ENCODE results near the gene APPL1.
A peak's percentile ranks its signal among the peaks of the same experiment; 100 is the strongest.

The APPL1 gene, protein sequence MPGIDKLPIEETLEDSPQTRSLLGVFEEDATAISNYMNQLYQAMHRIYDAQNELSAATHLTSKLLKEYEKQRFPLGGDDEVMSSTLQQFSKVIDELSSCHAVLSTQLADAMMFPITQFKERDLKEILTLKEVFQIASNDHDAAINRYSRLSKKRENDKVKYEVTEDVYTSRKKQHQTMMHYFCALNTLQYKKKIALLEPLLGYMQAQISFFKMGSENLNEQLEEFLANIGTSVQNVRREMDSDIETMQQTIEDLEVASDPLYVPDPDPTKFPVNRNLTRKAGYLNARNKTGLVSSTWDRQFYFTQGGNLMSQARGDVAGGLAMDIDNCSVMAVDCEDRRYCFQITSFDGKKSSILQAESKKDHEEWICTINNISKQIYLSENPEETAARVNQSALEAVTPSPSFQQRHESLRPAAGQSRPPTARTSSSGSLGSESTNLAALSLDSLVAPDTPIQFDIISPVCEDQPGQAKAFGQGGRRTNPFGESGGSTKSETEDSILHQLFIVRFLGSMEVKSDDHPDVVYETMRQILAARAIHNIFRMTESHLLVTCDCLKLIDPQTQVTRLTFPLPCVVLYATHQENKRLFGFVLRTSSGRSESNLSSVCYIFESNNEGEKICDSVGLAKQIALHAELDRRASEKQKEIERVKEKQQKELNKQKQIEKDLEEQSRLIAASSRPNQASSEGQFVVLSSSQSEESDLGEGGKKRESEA
- total RNA-seq: 56.7 to 133 reads per million in 2 donors

DNA sequence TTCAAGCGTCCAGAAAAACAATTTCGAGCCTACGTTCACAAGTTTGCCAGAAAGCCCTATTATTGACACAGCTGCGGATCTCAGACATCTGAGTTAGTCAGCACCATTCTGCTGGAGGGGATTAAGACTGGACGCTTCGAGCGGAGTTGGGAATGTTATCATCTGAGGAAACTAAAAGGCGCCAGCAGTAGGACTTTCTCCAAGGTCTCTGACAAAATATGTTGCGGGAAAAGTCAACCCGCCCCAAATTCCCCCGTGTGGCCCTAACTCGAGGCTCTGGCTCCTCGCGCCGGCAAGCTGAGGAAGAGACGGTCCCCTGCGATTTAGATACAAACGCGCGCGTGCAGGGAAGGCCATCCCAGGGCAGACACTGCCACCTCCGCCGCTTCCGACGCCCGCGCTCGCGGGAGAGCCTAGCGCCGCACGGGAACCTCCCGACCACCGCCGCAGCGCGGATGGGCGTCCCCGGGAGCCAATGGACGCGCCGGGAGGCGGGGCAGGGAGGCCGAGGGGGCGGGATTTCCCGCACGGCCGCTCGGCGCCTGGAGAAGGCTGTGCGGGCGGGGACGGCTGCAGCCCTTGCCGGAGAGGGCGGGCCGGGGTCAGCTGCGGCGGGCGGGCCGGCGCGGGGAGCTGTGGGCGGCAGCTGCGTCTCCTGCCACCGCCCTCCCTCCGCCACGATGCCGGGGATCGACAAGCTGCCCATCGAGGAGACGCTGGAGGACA is at the start of gene APPL1:
Gene APPL1 (plus strand): TSS at position 526 of the 726 bp plus-strand sequence. CDS start 155 bp downstream, at position 681.
- peak; percentile 79 for DNase-seq

DNA sequence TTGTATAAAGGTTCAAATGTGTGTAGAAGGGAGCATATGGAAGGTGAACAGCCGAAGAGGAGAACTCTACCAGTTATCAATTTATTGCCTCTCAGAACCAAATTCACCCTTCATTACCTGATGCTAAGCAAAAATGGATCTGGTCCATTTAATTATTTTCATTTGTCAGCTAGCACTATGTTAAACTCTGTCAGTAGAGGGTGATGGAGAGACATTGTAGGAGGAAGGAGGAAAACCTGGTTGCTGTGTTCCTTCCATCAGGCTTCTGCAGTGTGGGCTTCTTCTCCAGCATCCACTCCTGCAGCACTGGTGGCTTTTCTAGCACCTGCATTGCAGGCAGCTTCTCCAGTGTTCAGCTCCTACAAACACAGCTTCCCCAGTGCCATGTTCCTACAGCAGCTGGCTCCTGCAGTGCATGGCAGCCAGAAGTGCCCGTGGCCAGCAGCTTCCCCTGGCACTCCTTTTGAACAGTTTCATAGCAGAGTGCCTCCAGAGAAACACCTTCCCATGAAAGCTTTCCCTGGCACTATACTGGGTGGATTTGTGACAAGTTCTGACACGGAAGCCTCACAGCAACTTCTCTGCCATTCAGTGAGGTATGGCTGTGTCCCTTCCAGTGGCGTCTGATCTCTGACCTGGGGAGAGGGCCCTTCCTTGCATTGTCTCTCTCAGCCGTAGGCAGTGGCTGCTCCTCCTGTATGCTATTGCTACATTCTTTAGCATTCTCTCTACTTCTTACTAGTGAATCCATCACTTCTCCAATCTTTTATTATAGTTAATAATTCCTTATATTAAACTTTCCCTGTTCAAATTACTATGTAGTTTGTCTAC is 47.7 kb upstream of the APPL1 start:
- no peak for DNase-seq

DNA sequence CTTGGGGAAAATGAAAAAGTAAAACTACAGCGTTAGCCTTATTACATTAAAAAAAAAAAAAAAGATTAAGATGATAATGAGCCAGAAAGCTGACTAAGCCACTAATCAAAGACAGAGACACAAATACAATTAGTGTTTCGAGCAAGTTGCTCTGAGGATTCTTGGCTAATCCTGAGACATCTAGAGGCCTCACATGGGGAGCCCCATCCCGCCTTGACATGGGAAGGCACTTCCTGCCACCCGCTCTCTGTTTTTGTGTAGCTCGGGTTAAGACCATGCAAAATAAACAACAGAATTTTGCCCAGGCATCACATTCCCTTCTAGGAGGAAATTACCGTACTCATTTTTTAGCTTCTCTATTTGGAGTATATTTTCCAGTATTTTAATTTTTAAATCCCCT is 43.0 kb upstream of the APPL1 start:
- DNase-seq: no peak

DNA sequence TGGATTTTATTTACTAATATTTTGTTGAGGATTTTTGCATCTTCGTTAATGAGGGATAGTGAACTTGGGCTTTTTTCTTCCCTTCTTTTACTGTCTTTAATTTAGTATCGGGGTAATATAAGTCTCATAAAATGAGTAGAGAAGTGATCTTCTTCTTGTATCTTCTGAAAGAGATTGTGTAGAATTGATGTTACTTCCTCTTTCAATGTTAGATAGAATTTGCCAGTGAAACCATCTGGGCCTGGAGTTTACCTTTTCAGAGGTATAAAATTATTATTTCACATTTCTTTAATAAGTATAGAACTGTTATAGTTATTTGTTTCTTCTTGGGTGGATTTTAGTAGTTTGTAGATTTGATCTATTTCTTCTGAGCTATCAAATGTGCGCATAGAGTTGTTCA is 35.5 kb upstream of the APPL1 start:
- DNase-seq: no peak

DNA sequence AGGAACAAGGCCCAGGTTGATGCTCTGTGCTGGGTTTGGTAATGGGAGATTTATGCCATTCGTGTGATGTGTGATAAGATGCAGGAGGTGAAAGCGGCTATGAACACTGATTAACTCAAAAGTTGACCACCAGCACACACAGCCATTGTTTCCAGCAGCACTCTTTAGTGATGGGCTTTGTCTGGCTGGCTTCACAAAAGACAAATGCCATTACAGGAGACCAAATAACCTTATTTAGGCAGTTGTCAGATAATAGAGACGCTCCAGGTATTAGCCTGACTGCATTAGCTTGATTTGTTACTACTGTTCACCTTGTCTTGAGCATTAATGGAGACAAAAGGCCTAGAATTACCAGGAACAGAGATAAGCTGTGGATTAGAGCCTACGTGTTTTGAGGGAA is 32.9 kb upstream of the APPL1 start:
- DNase-seq: no peak

DNA sequence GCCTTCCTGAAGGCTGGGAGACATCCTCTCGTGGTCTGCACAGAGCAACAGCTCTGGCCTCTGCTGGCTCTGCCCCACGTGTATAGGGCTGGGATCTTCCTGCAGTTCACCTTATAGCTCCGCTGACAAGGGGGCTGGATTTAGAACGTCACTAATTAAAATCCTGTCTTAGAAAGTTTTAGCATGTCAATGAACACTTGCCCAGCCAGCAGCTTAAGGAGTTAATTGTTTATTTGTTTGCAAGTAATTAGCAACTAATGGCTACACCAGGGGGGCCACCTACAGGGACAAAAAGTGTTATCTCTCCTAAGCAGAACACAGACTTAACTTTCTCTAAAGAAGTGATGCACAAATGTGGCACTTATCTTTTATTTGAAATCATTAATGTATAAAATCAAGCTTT is 27.6 kb upstream of the APPL1 start, which contains the start of gene HESX1:
Gene HESX1 (minus strand): TSS at position 84 of the 403 bp plus-strand sequence. CDS start 60 bp downstream, at position 24.
- DNase-seq: no peak

DNA sequence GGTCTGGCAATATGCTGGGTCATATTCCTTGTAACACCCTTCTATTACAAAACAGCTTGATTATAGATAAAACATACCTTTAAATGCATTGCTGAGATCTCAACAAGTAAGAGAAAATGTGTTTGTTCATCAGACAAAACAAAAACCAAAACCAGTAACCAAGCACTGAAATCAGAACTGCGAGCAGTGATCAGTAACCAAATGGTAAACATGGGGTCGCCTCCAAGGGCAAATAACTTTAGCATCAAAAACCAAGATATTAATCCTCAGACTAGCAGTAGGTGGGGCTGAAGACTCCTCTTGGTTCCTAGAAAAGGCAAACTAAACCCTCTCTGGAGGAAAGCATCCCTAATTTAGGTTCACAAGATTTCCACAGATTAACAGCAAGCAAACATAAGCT is 21.1 kb upstream of the APPL1 start:
- no peak for DNase-seq

DNA sequence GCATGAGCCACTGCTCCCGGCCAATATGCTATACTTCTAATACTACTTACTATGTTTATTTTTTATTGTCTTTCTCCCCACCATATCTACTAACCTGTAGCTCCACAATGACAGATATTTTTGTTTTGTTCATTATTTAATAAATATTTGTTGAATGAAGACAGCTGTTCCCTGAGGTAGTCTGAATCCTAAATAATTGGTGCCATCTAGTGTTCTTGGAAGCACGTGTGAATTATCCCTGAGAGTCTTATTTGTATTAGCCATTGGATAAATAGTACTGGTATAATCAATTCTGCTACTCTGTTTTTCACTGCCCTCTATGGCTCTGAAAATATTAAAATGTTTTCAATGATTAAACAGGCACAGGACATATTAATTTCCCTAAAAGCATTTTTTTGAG is 5.6 kb upstream of the APPL1 start:
- no peak for DNase-seq

DNA sequence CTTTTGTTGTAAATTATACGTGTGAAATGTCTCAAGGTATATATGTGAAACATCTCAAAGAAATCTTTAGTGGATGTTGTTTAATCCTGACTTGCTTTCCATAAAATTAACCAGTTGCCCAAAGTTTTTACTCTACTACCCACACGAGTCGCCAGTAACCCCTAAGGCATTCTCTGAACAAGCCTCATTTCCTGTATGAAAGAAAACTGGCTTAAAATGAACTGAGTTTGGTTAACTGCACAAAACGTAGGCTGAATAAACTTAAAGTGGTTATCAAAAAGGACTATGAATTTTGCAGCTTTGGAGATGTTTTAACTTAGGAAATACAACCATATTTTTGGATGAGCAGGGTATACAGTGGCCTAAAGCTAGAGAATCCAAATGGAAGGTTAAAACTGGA is 2.7 kb upstream of the APPL1 start:
- no peak for DNase-seq

DNA sequence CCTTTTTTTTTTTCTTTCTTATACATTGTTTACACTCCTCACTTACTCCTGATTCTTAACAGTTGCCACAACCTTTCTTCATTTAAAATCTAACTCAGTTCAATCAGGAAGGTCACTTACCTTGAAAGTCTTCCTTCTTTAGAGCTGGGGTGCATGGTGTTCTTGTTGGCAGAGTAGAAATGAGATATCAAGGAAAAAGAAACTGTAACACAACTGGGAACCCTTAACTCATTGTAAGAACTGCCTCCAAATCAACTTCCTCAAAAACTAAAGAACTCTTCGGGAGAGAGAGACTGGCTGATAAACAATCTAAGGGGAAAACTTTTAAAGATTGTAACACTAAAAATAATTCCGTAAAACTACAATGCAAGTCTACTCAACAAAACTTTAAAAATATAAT is 1.4 kb upstream of the APPL1 start:
- DNase-seq: no peak

DNA sequence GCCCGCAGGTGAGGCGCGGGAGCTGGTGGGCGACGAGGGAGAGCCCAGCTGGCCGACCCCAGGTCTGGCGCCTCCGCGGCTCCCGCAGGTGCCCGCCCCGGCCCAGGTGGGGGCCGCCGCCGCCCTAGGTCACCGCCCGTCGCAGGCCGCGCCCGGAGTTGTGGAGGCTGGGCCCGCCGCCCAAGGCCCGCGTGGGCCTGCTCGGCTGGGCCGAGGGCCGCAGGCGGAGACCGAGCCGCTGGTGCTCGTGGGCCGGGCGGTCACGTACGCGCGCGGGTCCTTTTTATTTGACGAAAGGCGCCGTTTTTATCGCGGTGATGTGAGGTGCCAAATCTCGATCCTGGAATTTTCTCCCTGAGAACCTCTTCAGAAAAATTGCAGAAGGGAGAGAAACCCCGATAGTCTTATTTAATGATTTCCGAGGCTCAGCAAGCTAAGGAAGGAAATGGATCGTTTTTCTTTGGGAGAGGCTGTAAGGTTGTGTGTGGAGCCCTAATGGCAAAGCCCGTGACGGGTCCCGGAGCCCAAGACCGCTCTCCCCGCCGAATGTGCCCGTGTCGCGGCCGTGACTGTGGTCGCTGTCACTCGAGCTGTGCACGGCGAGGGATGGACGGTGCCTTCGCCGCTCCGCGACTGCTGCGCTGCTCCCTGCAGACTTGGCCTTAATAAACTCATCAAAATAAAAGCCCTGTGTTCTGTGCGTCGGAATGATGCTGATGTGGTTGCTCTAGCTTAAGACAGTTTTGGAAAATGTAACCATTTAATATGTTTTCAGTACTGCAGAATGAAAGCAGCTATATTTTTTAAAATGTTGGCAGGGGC is 612 bp downstream of the APPL1 start:
- peak; percentile 28 for DNase-seq

DNA sequence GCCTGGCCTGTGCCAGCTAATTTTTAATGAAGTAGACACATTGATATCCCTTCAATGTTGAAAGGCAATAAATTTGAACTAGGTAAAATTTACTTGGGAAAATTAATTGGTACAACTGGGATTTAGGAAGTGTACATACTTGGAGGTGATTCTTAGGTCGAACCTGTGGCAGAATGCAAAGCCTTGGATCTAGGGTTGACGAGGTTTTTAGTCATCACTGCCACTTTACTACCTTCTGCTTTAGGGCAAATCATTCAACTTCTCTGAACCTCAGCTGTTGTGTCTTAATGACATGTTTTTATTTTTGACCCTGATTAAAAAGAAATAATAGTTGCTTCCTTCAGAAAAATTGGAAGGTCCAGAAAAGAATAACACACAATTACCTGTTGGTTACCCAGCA is 2.5 kb downstream of the APPL1 start:
- no peak for DNase-seq

DNA sequence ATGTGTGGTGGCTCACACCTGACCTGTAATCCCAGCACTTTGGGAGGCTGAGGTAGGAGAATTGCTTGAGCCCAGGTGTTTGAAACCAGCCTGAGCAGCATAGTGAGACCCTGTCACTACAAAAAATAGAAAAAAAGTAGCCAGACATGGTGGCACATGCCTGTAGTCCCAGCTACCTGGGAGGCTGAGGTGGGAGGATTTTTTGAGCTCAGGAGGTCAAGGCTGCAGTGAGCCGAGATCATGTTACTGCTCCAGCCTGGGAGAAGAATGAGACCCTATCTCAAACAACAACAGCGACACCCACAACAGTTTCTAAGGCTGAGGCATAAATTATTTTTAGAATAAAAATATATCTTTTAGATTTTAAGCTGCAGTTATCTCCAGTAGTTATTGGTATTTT is 6.3 kb downstream of the APPL1 start:
- no peak for DNase-seq

DNA sequence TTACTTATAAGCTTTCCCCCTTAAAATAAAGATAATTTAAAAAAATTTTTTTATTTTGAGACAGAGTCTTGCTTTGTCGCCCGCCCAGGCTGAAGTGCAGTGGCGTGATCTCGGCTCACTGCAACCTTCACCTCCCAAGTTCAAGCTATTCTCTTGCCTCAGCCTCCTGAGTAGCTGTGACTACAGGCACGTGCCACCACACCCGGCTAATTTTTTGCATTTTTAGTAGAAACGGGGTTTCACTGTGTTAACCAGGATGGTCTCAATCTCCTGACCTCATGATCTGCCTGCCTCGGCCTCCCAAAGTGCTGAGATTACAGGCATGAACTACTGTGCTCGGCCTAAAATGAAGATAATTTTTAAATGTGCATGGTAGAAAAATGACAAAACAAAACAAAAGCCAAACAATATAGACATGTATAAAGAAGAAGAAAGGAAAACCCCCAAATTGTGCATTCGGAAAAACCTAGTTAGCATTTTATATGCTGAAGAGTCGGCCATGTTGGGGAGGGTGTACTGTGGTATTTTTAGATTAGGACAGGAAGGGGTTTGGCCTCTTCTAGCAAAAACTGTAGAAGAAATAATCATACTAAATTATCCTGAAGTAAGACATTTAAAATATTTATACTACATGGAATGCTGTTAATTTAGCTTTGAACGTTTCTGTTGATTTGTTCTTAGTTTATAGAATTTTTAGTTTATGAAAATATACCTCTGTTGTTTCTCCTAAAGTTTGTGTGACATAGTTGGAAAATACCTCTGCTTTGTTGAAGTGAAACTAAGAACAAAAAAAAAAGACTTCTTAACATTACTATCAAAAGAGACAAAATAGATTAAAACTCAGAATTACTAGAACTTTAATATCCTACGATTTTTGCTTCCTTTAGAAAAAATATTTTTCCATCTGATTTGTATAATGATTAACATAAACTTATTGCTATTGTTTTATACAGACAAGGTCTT is 7.4 kb downstream of the APPL1 start:
- DNase-seq: no peak

DNA sequence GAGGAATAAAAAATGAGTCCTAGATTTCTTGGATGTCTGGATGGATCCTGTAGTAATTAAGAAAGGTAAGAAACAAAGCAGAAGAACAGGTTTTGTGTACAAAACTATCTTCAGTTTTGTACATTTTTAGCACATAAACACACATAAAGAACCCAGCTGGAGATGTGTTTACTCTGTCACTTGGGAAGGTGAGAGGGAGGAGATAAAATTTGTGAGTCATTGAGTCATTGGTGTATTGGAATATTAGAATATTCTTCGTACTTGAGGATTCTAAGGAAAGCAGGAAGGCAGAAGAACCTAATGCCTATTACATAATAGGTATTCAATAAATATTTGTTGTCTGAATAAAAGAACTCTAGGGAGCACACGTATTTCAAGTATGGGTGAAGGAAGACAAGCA is 17.4 kb downstream of the APPL1 start:
- no peak for DNase-seq

DNA sequence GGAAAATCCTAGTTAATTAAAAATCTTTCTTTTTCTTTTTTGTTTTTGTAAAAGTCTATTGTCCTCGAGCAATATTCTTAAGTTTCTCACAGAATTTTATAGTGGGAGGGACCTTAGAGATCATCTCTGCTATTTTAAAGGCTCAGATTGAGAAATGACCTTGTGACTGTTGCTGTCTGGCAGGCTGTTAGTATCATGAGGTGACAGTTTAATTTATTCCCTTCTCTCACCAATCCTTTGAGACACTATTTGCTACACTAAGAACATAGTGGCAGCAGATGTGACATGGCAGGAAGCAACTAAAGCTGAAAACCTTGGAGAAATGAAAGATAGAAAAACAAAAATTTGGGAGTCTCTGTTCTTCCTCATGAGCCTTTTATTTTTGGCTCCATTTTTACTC is 24.9 kb downstream of the APPL1 start:
- DNase-seq: no peak

DNA sequence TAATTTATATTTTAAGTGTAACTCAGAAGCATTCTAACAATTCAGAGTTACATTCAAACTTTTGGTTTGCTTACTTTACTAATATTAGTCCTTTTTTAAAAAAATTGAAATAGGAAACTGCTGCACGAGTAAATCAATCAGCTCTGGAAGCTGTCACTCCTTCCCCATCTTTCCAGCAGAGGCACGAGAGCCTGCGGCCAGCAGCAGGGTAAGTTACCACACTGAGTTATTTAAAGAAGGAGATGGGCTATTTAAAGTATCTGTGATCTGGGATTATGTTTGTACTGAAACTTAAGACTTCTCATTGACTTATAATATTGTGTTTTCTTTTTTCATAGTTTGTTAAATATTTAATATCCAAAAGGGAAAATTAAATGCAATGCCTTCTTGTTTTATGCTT is 29.3 kb downstream of the APPL1 start:
- no peak for DNase-seq

DNA sequence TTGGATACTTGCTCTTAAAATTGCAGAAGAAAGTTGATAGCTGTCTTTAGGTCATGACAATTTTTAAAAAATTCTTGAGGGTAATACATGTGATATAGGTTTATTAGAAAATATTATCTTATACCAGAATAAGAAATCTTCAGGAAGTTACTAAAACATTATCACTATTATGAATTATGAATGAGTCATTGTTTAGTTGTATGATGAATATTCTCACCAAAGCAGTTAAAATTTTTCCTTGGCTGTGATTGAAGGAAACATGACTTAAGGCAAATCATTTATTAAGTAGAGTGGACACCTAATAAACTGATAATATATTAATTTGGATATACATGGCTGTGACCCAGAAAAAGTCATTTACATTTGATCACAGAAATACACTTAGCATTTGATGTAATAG is 30.1 kb downstream of the APPL1 start:
- no peak for DNase-seq

DNA sequence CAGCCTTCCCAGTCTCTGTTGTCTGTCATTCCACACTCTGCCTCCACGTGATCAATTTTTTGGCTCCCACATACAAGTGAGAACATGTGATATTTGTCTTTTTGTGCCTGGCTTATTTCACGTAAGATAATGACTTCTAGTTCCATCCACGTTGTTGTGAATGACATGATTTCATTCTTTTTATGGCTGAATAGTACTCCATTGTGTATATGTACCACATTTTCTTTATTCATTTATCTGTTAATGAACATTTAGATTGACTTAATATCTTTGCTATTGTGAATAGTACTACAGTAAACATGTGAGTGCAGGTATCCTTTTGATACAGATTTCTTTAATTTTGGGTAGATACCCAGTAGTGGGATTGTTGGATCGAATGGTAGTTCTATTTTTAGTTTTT is 33.6 kb downstream of the APPL1 start:
- DNase-seq: no peak

DNA sequence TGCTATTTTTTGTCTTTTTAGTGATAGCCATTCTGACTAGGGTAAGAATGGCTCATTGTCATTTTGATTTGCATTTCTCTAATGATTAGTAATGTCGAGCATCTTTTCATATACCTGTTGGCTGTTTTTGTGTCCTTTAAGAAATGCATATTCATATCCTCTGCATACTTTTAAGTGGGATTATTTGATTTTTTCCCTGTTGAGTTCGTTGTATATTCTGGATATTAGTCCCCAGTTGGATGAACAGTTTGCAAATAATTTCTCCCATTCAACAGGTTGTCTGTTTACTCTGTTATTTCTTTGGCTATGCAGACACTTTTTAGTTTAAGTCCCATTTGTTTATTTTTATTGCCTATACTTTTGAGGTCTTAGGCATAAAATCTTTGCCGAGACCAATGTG is 34.4 kb downstream of the APPL1 start:
- no peak for DNase-seq

DNA sequence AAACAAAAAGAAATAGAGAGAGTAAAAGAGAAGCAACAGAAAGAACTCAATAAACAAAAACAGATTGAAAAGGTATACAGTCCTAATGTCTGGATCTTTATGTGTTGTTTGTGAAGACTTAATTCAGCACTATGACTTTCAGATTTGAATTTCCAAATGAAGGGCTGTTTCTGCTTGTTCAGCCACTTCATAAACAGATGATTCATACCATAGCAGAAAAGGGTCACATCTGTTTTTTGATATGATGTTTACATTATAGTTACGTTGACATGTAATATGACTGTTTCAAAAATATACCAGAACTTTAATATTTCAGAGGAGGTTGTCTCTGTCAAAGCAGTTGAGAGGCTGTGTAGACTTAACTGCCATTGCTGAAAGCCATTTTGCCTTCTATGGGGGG is 40.9 kb downstream of the APPL1 start:
- no peak for DNase-seq
